Measurements from ENCODE around the gene CHAC1. TPM values are rescaled to one million over a fixed set of nuclear protein-coding genes. Genes with fewer than 3 reads are reported as not detected.

The CHAC1 gene, protein sequence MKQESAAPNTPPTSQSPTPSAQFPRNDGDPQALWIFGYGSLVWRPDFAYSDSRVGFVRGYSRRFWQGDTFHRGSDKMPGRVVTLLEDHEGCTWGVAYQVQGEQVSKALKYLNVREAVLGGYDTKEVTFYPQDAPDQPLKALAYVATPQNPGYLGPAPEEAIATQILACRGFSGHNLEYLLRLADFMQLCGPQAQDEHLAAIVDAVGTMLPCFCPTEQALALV
- 1.6 and 3.5 TPM in 2 replicates for total RNA-seq

DNA sequence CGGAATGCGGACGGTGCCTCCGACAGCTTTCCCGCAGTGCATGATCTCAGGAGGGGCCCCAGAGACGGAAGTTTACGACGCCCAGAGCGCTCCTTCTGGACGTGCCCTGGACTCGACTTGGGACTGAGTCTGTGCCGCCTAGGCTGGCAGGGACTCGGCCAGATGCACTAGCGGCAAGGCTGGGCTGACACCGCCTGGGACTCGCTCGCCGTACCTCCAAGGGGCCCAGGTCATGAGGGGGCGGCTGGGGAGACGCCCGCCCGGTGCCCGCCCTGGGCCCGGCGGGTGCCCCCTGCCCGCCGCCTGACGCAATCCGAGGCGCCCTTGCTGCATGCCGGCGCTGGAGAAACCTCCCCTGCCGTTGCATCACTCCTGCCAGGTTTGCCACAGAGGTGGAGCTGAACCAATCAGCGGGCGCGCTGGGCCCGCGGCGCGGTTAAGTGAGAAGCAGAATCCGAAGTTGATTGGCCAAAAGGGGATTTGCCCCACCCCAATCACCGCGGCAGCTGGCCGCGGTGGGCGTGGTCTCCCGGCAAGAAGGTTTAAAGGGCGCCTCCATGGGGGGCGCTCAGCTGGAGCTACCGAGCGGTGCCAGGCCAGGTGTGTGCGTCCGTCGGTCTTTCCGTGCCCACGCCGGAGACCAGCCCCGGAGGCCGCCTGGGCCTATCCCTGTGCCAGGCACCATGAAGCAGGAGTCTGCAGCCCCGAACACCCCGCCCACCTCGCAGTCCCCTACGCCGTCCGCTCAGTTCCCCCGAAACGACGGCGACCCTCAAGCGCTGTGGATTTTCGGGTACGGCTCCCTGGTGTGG, at the start of gene CHAC1:
Gene CHAC1 (plus strand): TSS at position 571 of the 812 bp plus-strand sequence. CDS start 113 bp downstream, at position 684.

DNA sequence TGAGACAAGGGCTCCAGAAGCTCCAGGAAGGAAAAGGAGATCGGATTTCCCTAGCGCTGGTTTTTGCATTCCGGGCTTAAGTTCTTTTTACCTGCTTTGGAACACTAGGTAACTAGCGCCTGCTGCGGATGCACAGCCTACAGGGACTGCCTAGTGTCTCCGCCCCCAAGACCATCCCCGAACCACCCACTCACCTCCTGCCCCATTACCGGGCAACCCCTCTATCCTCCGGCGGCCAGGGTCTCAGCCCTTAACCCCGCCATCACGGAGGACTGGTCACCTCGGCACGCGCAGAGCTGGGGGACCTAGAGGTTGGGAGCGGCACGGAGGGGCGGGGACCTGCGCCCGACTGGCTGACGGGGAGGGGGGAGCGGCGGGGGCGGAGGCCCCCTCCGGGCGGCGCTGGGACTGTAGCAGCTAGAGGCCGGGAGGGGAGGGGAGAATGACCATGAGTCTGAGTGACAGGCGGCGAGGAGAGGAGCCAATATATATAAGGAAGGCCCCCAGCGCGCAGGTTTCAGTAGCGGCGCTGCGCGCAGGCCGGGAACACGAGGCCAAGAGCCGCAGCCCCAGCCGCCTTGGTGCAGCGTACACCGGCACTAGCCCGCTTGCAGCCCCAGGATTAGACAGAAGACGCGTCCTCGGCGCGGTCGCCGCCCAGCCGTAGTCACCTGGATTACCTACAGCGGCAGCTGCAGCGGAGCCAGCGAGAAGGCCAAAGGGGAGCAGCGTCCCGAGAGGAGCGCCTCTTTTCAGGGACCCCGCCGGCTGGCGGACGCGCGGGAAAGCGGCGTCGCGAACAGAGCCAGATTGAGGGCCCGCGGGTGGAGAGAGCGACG, 24.2 kb upstream of the CHAC1 start, which contains the start of gene DLL4:
Gene DLL4 (plus strand): TSS at position 520 of the 839 bp plus-strand sequence. CDS start 329 bp downstream, outside the sequence.

Other genes starting within 250 kb of the CHAC1 start
- 24.1 and 36.4 TPM in 2 replicates for gene RMDN3, start 198.2 kb upstream of the CHAC1 start, total RNA-seq
- 22.2 and 30.2 TPM in 2 replicates for gene GCHFR, start 189.4 kb upstream of the CHAC1 start, total RNA-seq
- 1.1 and 1.6 TPM in 2 replicates for gene C15orf62, start 183.5 kb upstream of the CHAC1 start, total RNA-seq
- 28.7 and 34.0 TPM in 2 replicates for gene ZFYVE19, start 146.4 kb upstream of the CHAC1 start, total RNA-seq
- 21.2 and 37.4 TPM in 2 replicates for gene DNAJC17, start 146.0 kb upstream of the CHAC1 start, total RNA-seq
- not detected in 2 replicates for gene PPP1R14D, start 124.8 kb upstream of the CHAC1 start, total RNA-seq
- 0.32 and 1.6 TPM in 2 replicates for gene SPINT1, start 109.4 kb upstream of the CHAC1 start, total RNA-seq
- not detected in 2 replicates for gene RHOV, start 79.2 kb upstream of the CHAC1 start, total RNA-seq
- gene VPS18, start 59.0 kb upstream of the CHAC1 start, total RNA-seq = 36.3 and 57.3 TPM in 2 replicates
- 47.4 and 116 TPM in 2 replicates for gene DLL4, start 24.1 kb upstream of the CHAC1 start, total RNA-seq
- 12.6 and 26.7 TPM in 2 replicates for gene INO80, start 162.8 kb downstream of the CHAC1 start, total RNA-seq

Measured in bladder microvascular endothelial cell (primary cell).